Measurements from ENCODE around the gene BMP8B.

DNA sequence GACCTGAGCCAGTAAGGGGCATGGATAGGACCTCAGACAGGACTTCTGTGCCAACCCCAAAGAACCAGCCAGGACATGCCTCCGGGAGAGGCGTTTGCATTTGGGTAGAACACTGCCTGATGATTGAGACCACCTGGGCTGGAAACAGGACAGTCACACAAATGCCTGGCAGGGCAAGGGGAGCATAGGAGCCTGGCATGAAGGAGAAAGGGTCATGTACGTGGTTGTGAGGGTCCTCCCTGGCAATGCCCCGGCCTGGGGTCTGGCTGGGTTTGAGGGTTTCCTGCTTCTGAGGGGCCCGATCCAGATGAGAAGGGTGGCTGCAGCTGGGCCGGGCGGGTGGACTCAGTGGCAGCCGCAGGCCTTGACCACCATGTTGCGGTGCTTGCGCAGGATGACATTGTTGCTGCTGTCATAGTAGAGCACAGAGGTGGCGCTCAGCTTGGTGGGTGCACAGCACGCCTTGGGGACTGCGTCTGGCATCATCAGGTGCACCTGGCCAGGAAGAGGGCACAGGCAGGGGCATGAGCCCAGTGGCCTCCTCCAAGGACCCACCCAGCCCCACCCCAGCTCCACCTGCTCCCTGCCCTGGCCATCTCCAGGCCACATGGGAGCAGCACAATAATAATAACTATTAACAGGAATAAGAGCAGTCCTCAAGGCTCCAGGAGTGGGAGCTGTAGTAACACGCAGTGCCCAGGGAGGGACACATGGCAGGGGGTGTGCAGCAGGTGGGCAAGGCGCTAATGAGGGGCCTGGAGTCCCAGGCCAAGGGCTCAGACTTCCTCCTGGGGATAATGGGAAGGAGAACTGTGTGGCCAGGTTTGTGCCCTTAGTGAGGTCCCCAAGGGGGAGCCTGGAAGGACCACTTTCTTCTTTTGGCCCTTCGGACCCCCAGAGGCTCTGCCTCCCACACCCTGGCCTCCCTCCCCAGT lies 28.3 kb downstream of the BMP8B start:
- TF ChIP-seq NFIC (IDR thresholded peaks at IDR 0.05; ENCODE audit: borderline replicate concordance), result no peak
- TF ChIP-seq EZH2phosphoT487 (IDR thresholded peaks at IDR 0.05; ENCODE audit: borderline replicate concordance, low read depth), result no peak
- no peak for TF ChIP-seq TCF12 (IDR thresholded peaks at IDR 0.05)
- TF ChIP-seq REST (IDR thresholded peaks at IDR 0.05; ENCODE audit: low read depth, low read length), result no peak
- TF ChIP-seq RCOR1 (IDR thresholded peaks at IDR 0.05; ENCODE audit: low read length), result no peak
- no peak for TF ChIP-seq RXRA (IDR thresholded peaks at IDR 0.05; ENCODE audit: borderline replicate concordance, low read depth)
